CMK (cell line): ENCODE data around the gene ARHGEF11.

ENCODE experiments used
- DNase-seq: peaks from one replicate; pipeline ENCODE4 v3.0.0-alpha.2; 2010; ENCODE audit warnings: low read depth

ARHGEF11 gene

GRCh38 chr1:157050836-157051235, 5.3 kb upstream of the ARHGEF11 start:
- DNase-seq, result no peak

- DNase-seq, result no peak
These were observed 1.5 kb upstream of the ARHGEF11 start for GRCh38 chr1:157047062-157047410.

GRCh38 chr1:157044326-157044725, 1.2 kb downstream of the ARHGEF11 start:
- DNase-seq, result no peak

GRCh38 chr1:157043685-157044084, 1.9 kb downstream of the ARHGEF11 start:
- DNase-seq, result no peak

- no peak for DNase-seq
These were observed 2.7 kb downstream of the ARHGEF11 start for GRCh38 chr1:157042846-157043245.

GRCh38 chr1:157040802-157041201, 4.7 kb downstream of the ARHGEF11 start:
- no peak for DNase-seq

- DNase-seq, result no peak
These were observed 10.4 kb downstream of the ARHGEF11 start for GRCh38 chr1:157035121-157035520.

GRCh38 chr1:157034137-157034800, 11.3 kb downstream of the ARHGEF11 start:
- DNase-seq, result no peak

GRCh38 chr1:157033357-157033876, 12.1 kb downstream of the ARHGEF11 start:
- no peak for DNase-seq

- DNase-seq, result no peak
These were observed 13.2 kb downstream of the ARHGEF11 start for GRCh38 chr1:157032303-157032702.

GRCh38 chr1:157030728-157031127, 14.8 kb downstream of the ARHGEF11 start:
- no peak for DNase-seq

- no peak for DNase-seq
These were observed 16.9 kb downstream of the ARHGEF11 start for GRCh38 chr1:157028674-157029073.

GRCh38 chr1:157025856-157026255, 19.7 kb downstream of the ARHGEF11 start:
- no peak for DNase-seq

- no peak for DNase-seq
These were observed 20.2 kb downstream of the ARHGEF11 start for GRCh38 chr1:157025385-157025784.

GRCh38 chr1:157021688-157022087, 23.9 kb downstream of the ARHGEF11 start:
- no peak for DNase-seq

- DNase-seq, result no peak
These were observed 26.1 kb downstream of the ARHGEF11 start for GRCh38 chr1:157019457-157019856.

- no peak for DNase-seq
These were observed 33.7 kb downstream of the ARHGEF11 start for GRCh38 chr1:157011845-157012244.

- no peak for DNase-seq
These were observed 37.0 kb downstream of the ARHGEF11 start for GRCh38 chr1:157008502-157008901.

GRCh38 chr1:157007306-157007705, 38.2 kb downstream of the ARHGEF11 start:
- DNase-seq, result no peak

GRCh38 chr1:157006676-157007075, 38.9 kb downstream of the ARHGEF11 start:
- no peak for DNase-seq

- DNase-seq, result no peak
These were observed 39.6 kb downstream of the ARHGEF11 start for GRCh38 chr1:157005965-157006364.

- no peak for DNase-seq
These were observed 40.7 kb downstream of the ARHGEF11 start for GRCh38 chr1:157004806-157005205.

GRCh38 chr1:157004327-157004726, 41.2 kb downstream of the ARHGEF11 start:
- no peak for DNase-seq

- DNase-seq, result peak; percentile 27
These were observed 44.2 kb downstream of the ARHGEF11 start for GRCh38 chr1:157001304-157001703.
